ENCODE measurements around the gene COL26A1. TPM values are rescaled to one million over a fixed set of nuclear protein-coding genes. Genes with fewer than 3 reads are reported as not detected.
A peak's percentile ranks its signal among the peaks of the same experiment; 100 is the strongest.
"Not testable (repeated sequence)": the region's sequence is repeated elsewhere in the genome, so short reads cannot be mapped to it uniquely, and the experiment has no call there.

COL26A1 gene
- total RNA-seq, 2 donors from 2014 or later = 0.35 TPM; not detected in 1

DNA sequence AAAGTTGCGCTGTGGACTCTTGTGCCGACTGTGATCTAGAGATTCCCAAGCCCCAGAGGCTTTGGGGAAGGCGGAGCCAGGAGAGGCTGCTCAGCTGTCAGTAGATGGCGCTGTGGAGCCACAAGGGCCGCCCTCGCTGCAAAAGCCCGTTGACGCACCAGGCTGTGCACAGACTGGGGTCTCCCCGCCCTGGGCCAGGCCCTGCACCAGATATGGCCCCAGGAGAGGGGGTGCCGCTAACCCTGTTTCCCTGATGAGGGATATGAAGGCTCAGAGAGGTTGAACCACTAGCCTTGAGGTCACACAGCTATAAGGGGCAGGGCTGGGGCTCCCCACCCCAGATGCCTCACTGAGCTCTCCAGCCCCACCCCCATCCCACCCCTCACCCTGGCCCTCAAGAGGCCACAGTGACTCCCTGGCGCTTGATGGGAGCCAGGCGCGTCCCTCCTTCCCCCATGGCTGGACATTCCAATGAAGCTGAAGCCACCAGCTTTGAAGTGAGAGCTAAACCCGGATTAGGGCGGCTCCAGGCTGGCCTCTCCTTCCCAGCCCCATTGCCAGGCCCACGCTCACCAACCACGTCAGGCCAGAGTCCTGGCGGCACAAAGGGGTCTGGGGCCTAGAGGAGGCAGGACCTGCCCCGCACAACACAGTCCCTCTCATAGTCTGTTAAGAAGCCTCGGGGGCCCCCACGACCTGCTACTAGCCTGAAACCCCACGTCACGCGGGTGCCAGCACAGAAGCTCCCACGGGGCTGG, 240.0 kb downstream of the COL26A1 start:
- H3K4me3 ChIP-seq = no peak overlapping the region
- no peaks in the 10 kb centered on the region for H3K27me3 ChIP-seq
- DNase-seq = peak; percentile 83
- peak; percentile 84 for TF ChIP-seq CTCF (IDR thresholded peaks at IDR 0.05)
- no peaks in the 10 kb centered on the region for H3K9me3 ChIP-seq
- no peaks in the 10 kb centered on the region for H3K36me3 ChIP-seq
- H3K27ac ChIP-seq = no peak overlapping the region
- H3K9ac ChIP-seq (ENCODE audit: low read depth in 2 of 2, low read length in 2 of 2) = no peak overlapping the region
- no peaks in the 10 kb centered on the region for H3K4me1 ChIP-seq
- intact Hi-C loops (cut with DNase I) = loop anchor here (10.0 kb wide), 2 partner anchors 212 to 632 kb away; partner anchors contain the start of gene CUX1

DNA sequence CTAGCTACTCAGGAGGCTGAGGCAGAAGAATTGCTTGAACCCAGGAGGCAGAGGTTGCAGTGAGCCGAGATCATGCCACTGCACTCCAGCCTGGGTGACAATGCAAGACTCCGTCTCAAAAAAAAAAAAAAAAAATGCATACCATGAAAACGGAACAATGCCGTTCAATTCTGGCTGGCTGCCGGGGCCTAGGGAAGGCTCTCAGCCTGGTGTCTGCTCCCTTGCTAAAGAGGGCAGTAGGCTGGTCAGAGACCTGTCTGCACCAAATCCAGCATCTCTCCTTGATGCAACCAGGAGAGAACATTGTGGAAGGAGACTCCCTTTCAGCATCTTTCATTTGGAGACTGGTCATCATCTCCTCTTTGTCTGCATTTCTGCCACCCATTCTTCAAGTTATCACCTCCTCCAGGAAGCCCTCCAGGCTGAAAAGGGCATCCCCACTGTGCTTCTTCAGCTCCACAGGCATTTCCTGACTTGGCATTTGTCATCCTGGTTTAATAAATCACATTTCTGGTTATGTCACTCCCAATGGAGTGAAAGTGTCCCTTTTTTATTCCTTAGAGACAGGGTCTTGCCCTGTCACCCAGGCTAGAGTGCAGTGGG, 241.8 kb downstream of the COL26A1 start:
- H3K36me3 ChIP-seq = no peaks in the 10 kb centered on the region
- H3K9me3 ChIP-seq = no peaks in the 10 kb centered on the region
- no peaks in the 10 kb centered on the region for H3K4me1 ChIP-seq
- intact Hi-C loops (cut with DNase I) = loop anchor here (10.0 kb wide), 2 partner anchors 210 to 630 kb away; partner anchors contain the start of gene CUX1
- no peak for DNase-seq
- no peaks in the 10 kb centered on the region for H3K27me3 ChIP-seq
- no peak overlapping the region for H3K4me3 ChIP-seq
- H3K27ac ChIP-seq = no peak overlapping the region
- H3K9ac ChIP-seq (ENCODE audit: low read depth in 2 of 2, low read length in 2 of 2) = no peak overlapping the region
- no peak for TF ChIP-seq CTCF (IDR thresholded peaks at IDR 0.05)

GRCh38 chr7:101604934-101605332, 242.3 kb downstream of the COL26A1 start:
- not testable (repeated sequence) for DNase-seq; H3K9me3 ChIP-seq; H3K4me3 ChIP-seq; H3K9ac ChIP-seq (ENCODE audit: low read depth in 2 of 2, low read length in 2 of 2); H3K36me3 ChIP-seq; H3K27ac ChIP-seq; H3K4me1 ChIP-seq; H3K27me3 ChIP-seq
- intact Hi-C loops (cut with DNase I) = loop anchor here (10.0 kb wide), 2 partner anchors 210 to 630 kb away; partner anchors contain the start of gene CUX1

- no peak overlapping the region for H3K27ac ChIP-seq
- H3K9me3 ChIP-seq = no peaks in the 10 kb centered on the region
- H3K9ac ChIP-seq (ENCODE audit: low read depth in 2 of 2, low read length in 2 of 2) = no peak overlapping the region
- TF ChIP-seq CTCF (IDR thresholded peaks at IDR 0.05) = no peak
- no peak for DNase-seq
- no peaks in the 10 kb centered on the region for H3K27me3 ChIP-seq
- H3K36me3 ChIP-seq = no peaks in the 10 kb centered on the region
- intact Hi-C loops (cut with DNase I) = loop anchor here (10.0 kb wide), 2 partner anchors 209 to 629 kb away; partner anchors contain the start of gene CUX1
- H3K4me3 ChIP-seq = no peak overlapping the region
- no peaks in the 10 kb centered on the region for H3K4me1 ChIP-seq
Observed at GRCh38 chr7:101605611-101606497, 243.2 kb downstream of the COL26A1 start.

DNA sequence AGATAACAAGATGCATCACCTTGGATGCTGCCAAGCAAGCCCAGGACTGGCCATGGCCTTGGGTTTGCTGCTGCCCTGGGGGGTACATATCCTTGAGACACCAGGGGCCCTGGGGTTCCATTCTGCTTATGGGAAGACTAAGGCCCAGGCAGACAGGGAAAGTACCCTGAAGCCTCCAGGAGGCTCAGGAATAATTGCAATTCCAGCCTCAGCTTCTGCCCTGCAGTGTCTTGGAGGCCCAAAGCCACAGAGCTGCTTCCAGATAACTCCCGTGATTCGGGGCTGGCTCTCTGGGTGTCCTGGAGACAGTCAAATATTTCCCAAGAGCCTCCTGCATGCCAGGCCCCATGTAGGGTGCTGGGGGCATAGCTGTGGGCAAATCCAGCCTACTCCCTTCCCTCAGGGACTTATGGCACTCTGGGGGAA, 243.8 kb downstream of the COL26A1 start:
- no peaks in the 10 kb centered on the region for H3K9me3 ChIP-seq
- H3K4me1 ChIP-seq = no peaks in the 10 kb centered on the region
- no peak for TF ChIP-seq CTCF (IDR thresholded peaks at IDR 0.05)
- no peaks in the 10 kb centered on the region for H3K27me3 ChIP-seq
- H3K4me3 ChIP-seq = no peak overlapping the region
- no peaks in the 10 kb centered on the region for H3K36me3 ChIP-seq
- H3K27ac ChIP-seq = no peak overlapping the region
- intact Hi-C loops (cut with DNase I) = loop anchor here (10.0 kb wide), 2 partner anchors 208 to 628 kb away; partner anchors contain the start of gene CUX1
- no peak overlapping the region for H3K9ac ChIP-seq (ENCODE audit: low read depth in 2 of 2, low read length in 2 of 2)
- DNase-seq = no peak

Other genes starting within 250 kb of the COL26A1 start
- 1 to 10 TPM; 1.4 to 6.1 TPM for gene SERPINE1, start 235.8 kb upstream of the COL26A1 start, total RNA-seq
- 100 to 1,000 TPM; 111 to 127 TPM for gene AP1S1, start 208.4 kb upstream of the COL26A1 start, total RNA-seq
- gene VGF, start 197.3 kb upstream of the COL26A1 start, total RNA-seq = 1 to 10 TPM in 1 of 2 donors, under 1 TPM in 1; 0.90 to 3.1 TPM
- not detected for gene NAT16, start 182.6 kb upstream of the COL26A1 start, total RNA-seq
- 10 to 100 TPM; 33.2 to 47.7 TPM for gene MOGAT3, start 161.8 kb upstream of the COL26A1 start, total RNA-seq
- 100 to 1,000 TPM in 1 of 2 donors, 10 to 100 TPM in 1; 67.9 to 149 TPM for gene PLOD3, start 145.3 kb upstream of the COL26A1 start, total RNA-seq
- gene ZNHIT1, start 144.7 kb upstream of the COL26A1 start, total RNA-seq = 10 to 100 TPM; 85.7 to 98.1 TPM
- gene CLDN15, start 125.1 kb upstream of the COL26A1 start, total RNA-seq = 10 to 100 TPM; 32.2 to 49.5 TPM
- 100 to 1,000 TPM; 132 to 148 TPM for gene FIS1, start 117.8 kb upstream of the COL26A1 start, total RNA-seq
- 10 to 100 TPM; 11.3 to 12.9 TPM for gene IFT22, start 41.1 kb upstream of the COL26A1 start, total RNA-seq